ENCODE results near the gene KCNK18.

Gene KCNK18

DNA sequence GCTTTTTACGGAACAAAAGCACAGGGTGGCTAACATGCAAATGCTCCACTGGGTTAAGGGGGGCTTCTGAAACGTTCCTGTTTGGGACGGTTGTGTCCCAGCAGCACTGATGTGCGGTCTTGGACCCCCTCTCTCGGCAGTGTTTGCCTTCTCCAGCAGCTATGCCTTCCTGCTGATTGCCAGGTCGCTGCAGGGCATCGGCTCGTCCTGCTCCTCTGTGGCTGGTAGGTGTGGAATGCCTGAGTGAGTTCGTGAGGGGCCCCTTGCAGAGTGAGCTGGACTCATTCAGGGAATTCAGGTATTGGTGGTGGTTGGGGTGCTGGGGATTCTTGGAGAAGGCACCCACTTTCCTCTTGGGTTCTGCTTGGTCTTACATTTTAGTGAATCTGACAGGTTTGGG, 56.6 kb downstream of the KCNK18 start:
- Histone ChIP-seq H3K4me1 (ENCODE audit: control insufficient read depth, insufficient read depth, low read length) (peaks cover 3% of the 10 kb centered on the region; the same call in 1 of the 2 replicates), H3K4me3 (ENCODE audit: low read length) (no peak overlapping the region), H3K9me3 (ENCODE audit: control insufficient read depth, insufficient read depth, low read length) (no peaks in the 10 kb centered on the region), H3K27me3 (ENCODE audit: control insufficient read depth, insufficient read depth, low read length) (no peaks in the 10 kb centered on the region), H3K36me3 (ENCODE audit: control insufficient read depth, insufficient read depth, low read length) (no peaks in the 10 kb centered on the region), H3K27ac (ENCODE audit: low read length) (no peak overlapping the region)
- no CpG with 5 or more reads among the region's 9 CpGs for WGBS (ENCODE audit: insufficient coverage, insufficient read length)
- DNase-seq (ENCODE audit: low read depth, low spot score): no peak

DNA sequence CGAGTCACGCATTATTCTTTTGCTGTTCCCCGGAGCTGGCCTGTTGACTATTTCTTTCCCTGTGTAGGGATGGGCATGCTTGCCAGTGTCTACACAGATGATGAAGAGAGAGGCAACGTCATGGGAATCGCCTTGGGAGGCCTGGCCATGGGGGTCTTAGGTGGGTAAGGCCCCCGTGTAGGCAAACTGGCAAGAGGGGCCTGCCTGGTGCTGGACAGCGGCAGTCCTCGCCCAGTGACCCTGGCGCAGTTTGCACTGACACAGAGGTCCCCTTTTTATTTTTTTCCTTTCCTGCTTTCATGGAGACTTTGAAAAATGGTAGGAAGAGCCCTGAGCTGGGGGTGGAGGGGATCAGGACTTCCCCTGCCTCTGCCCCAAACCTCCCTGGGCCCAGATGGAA, 57.0 kb downstream of the KCNK18 start:
- whole genome bisulfite sequencing (ENCODE audit: insufficient coverage, insufficient read length): no CpG with 5 or more reads among the region's 9 CpGs
- DNase-seq (ENCODE audit: low read depth, low spot score): no peak
- H3K4me3 ChIP-seq (ENCODE audit: low read length): no peak overlapping the region
- H3K27ac ChIP-seq (ENCODE audit: low read length): no peak overlapping the region
- peaks cover 3% of the 10 kb centered on the region; the same call in 1 of the 2 replicates for H3K4me1 ChIP-seq (ENCODE audit: control insufficient read depth, insufficient read depth, low read length)
- H3K27me3 ChIP-seq (ENCODE audit: control insufficient read depth, insufficient read depth, low read length): no peaks in the 10 kb centered on the region
- H3K9me3 ChIP-seq (ENCODE audit: control insufficient read depth, insufficient read depth, low read length): no peaks in the 10 kb centered on the region
- no peaks in the 10 kb centered on the region for H3K36me3 ChIP-seq (ENCODE audit: control insufficient read depth, insufficient read depth, low read length)

DNA sequence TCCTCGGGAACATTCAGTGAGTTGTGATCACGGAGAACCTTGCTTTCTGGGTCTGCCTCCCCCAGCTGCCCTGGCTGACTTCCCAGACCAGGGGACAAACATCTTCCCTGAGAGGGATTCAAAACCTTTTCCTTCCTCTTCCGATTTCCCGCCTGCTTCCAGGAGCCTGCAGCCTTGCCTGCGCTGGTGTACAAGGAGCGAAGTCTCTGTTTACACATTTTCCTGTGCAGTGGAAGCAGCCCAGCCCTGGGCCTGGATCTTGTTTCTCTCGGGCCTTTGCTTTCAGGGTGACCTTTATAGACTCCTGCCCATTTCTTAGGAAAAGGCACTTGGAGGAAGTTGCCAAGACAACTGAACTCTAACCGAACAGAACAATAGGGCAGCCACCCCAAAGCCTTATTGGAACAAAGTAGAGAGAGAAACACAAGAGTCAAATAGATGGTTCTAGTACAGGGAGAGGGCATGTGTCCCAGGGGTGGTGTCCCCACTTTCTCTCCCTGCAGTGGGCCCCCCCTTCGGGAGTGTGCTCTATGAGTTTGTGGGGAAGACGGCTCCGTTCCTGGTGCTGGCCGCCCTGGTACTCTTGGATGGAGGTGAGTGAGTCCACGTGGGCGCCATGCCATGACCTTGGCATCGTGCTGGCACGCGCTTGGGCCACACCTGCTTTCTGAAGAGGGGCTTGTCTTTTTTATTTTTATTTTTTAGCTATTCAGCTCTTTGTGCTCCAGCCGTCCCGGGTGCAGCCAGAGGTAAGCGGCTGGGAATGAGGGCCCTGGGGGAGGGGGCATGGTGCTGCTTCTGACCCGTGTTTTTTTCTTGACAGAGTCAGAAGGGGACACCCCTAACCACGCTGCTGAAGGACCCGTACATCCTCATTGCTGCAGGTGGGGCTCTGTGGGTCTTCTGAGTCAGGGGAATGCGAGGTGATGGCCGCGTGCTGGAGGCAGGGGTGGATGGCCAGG, 57.8 kb downstream of the KCNK18 start:
- Histone ChIP-seq H3K9me3 (ENCODE audit: control insufficient read depth, insufficient read depth, low read length) (no peaks in the 10 kb centered on the region), H3K27ac (ENCODE audit: low read length) (no peak overlapping the region), H3K36me3 (ENCODE audit: control insufficient read depth, insufficient read depth, low read length) (no peaks in the 10 kb centered on the region), H3K4me3 (ENCODE audit: low read length) (no peak overlapping the region), H3K4me1 (ENCODE audit: control insufficient read depth, insufficient read depth, low read length) (peaks cover 3% of the 10 kb centered on the region; the same call in 1 of the 2 replicates), H3K27me3 (ENCODE audit: control insufficient read depth, insufficient read depth, low read length) (no peaks in the 10 kb centered on the region)
- no peak for DNase-seq (ENCODE audit: low read depth, low spot score)
- no CpG with 5 or more reads among the region's 26 CpGs for WGBS (ENCODE audit: insufficient coverage, insufficient read length)

GRCh38 chr10:117255835-117256460, 58.7 kb downstream of the KCNK18 start:
- no peak for DNase-seq (ENCODE audit: low read depth, low spot score)
- no peaks in the 10 kb centered on the region for H3K36me3 ChIP-seq (ENCODE audit: control insufficient read depth, insufficient read depth, low read length)
- no CpG with 5 or more reads among the region's 9 CpGs for WGBS (ENCODE audit: insufficient coverage, insufficient read length)
- no peaks in the 10 kb centered on the region for H3K27me3 ChIP-seq (ENCODE audit: control insufficient read depth, insufficient read depth, low read length)
- H3K4me1 ChIP-seq (ENCODE audit: control insufficient read depth, insufficient read depth, low read length): peaks cover 3% of the 10 kb centered on the region; the same call in 1 of the 2 replicates
- no peak overlapping the region for H3K27ac ChIP-seq (ENCODE audit: low read length)
- H3K4me3 ChIP-seq (ENCODE audit: low read length): no peak overlapping the region
- H3K9me3 ChIP-seq (ENCODE audit: control insufficient read depth, insufficient read depth, low read length): no peaks in the 10 kb centered on the region

DNA sequence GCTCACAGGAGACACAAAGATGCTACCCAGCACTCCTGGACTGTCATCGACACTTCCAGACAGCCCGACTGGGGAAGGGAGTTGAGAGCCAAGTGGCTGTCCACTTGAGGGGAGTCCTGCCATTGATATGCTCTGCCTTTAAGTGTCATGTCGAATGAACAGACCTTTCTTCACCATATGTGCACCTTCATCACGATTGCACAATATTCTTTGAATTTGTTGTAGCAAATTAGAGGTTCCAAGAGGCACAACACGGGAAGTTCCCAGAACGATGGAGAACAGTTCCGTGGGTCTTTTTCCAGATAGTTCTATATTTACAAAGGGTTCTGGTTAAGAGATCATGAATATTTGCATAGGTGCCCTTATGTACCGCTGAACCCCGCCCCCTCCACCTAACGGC, 59.6 kb downstream of the KCNK18 start:
- Histone ChIP-seq H3K4me3 (ENCODE audit: low read length) (no peak overlapping the region), H3K9me3 (ENCODE audit: control insufficient read depth, insufficient read depth, low read length) (no peaks in the 10 kb centered on the region), H3K27ac (ENCODE audit: low read length) (no peak overlapping the region), H3K36me3 (ENCODE audit: control insufficient read depth, insufficient read depth, low read length) (no peaks in the 10 kb centered on the region), H3K27me3 (ENCODE audit: control insufficient read depth, insufficient read depth, low read length) (no peaks in the 10 kb centered on the region), H3K4me1 (ENCODE audit: control insufficient read depth, insufficient read depth, low read length) (peaks cover 3% of the 10 kb centered on the region; the same call in 1 of the 2 replicates)
- no CpG with 5 or more reads among the region's 10 CpGs for WGBS (ENCODE audit: insufficient coverage, insufficient read length)
- no peak for DNase-seq (ENCODE audit: low read depth, low spot score)

DNA sequence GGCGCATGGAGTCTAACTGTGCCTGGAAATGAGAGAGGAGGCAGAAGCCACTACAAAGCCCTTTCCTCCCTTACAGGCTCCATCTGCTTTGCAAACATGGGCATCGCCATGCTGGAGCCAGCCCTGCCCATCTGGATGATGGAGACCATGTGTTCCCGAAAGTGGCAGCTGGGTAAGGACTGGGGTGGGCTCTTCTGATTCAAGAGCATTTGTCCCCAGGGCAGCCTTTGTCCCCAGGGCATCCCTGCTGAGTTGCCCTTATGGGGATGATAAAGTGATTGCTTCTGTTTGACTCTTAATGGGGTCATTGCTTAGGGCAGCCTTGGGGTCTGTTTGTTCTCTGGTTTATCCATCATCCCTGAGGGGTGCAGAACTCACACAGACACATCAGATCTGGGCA, 60.4 kb downstream of the KCNK18 start:
- Histone ChIP-seq H3K4me3 (ENCODE audit: low read length) (no peak overlapping the region), H3K36me3 (ENCODE audit: control insufficient read depth, insufficient read depth, low read length) (no peaks in the 10 kb centered on the region), H3K9me3 (ENCODE audit: control insufficient read depth, insufficient read depth, low read length) (no peaks in the 10 kb centered on the region), H3K4me1 (ENCODE audit: control insufficient read depth, insufficient read depth, low read length) (peaks cover 3% of the 10 kb centered on the region; the same call in 1 of the 2 replicates), H3K27me3 (ENCODE audit: control insufficient read depth, insufficient read depth, low read length) (no peaks in the 10 kb centered on the region), H3K27ac (ENCODE audit: low read length) (no peak overlapping the region)
- WGBS (ENCODE audit: insufficient coverage, insufficient read length): no CpG with 5 or more reads among the region's 3 CpGs
- no peak for DNase-seq (ENCODE audit: low read depth, low spot score)

DNA sequence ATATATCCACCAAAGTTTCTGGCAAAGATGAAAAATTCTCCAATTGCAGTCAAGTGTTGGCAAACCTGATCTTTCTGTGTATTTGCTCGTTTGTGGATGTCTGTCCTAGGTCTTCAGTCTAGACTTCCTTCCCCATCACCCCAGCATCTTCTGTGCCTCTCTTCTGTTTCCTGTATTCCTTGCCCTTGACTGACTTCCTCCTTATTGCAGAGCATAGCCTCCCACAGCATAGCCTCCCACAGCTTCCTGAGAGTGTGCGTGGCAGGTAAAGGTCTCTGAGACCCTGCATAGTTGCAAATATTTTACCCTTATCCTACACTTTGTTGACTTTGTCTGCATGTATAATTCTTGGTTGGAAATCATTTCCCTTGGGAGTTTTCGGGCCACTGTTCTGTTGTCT, 62.0 kb downstream of the KCNK18 start:
- Histone ChIP-seq H3K4me3 (ENCODE audit: low read length) (no peak overlapping the region; the same call in 1 of the 2 replicates), H3K36me3 (ENCODE audit: control insufficient read depth, insufficient read depth, low read length) (no peaks in the 10 kb centered on the region), H3K27ac (ENCODE audit: low read length) (no peak overlapping the region), H3K9me3 (ENCODE audit: control insufficient read depth, insufficient read depth, low read length) (no peaks in the 10 kb centered on the region), H3K4me1 (ENCODE audit: control insufficient read depth, insufficient read depth, low read length) (no peaks in the 10 kb centered on the region), H3K27me3 (ENCODE audit: control insufficient read depth, insufficient read depth, low read length) (no peaks in the 10 kb centered on the region)
- no peak for DNase-seq (ENCODE audit: low read depth, low spot score)
- no CpG with 5 or more reads among the region's 3 CpGs for WGBS (ENCODE audit: insufficient coverage, insufficient read length)
